K562 (cell line): Measurements from ENCODE around the gene HGF. TPM values are rescaled to one million over a fixed set of nuclear protein-coding genes. Genes with fewer than 3 reads are reported as not detected.

Source experiments
- ATAC-seq: fragments of 200-7000 bp; cut with Tn5 transposase; 3 replicates; pipeline ENCODE4 v1.9.1; 2020; ENCODE audit warnings: moderate library complexity
- BruUV-seq: library from RNA; stranded (reverse); fragments of 400-500 nt; replicated peaks from 2 replicates; lab custom pipeline; 2021; lab: Mats Ljungman, UMichigan
- CTCF ChIA-PET: fragments of 300-600 bp; formaldehyde crosslinking; extraction: SDS; loops from one replicate; lab custom pipeline; 2021; ENCODE audit warnings: low intra/inter-chr PET ratio; lab: Yijun Ruan, JAX
- POLR2A ChIA-PET: fragments of 300-600, 350-650 bp; sonication (Branson Sonifier 250); formaldehyde crosslinking; extraction: SDS; loops from one replicate; lab custom pipeline; 2021; ENCODE audit warnings: antibody characterized with exemption, inconsistent platforms; lab: Yijun Ruan, JAX
- DNase-seq, 4 experiments: peaks; one replicate each; pipeline versions ENCODE4 v3.0.0 to v3.0.0-alpha.2; 2011 to 2018; ENCODE audit warnings: low spot score in 3 of 4, mixed read lengths in 3 of 4; ENCODE audit errors: extremely low read depth in 1 of 4
- FAIRE-seq: peaks from 2 replicates; lab custom pipeline; 2011; peaks lifted over from hg19 to GRCh38; lab: Jason Lieb, UNC
- H2AFZ ChIP-seq: 2 replicates; pipeline ENCODE4 v1.6.0; 2011; ENCODE audit warnings: low read depth, low read length, control low read depth, inconsistent platforms
- H3K27ac ChIP-seq: fragments of 200-600 bp; 3 replicates; pipeline ENCODE4 v1.8.0; 2011; ENCODE audit warnings: low read depth, mild to moderate bottlenecking, control low read depth, inconsistent platforms, low read length, moderate library complexity, mixed read lengths; ENCODE audit errors: extremely low read depth
- H3K27me3 ChIP-seq, 2 experiments: fragments of 300-600 bp in 1 of 2; 2 replicates in 1 of 2; 3 replicates in 1 of 2; pipeline versions ENCODE4 v1.6.0 to v1.8.0; 2011; ENCODE audit warnings: inconsistent platforms in 2 of 2, low read length in 2 of 2, mild to moderate bottlenecking in 1 of 2, mixed read lengths in 1 of 2, moderate library complexity in 1 of 2; ENCODE audit not compliant: control insufficient read depth in 2 of 2, insufficient read depth in 2 of 2
- H3K36me3 ChIP-seq: fragments of 300-600 bp; 3 replicates; pipeline ENCODE4 v1.8.0; 2011; ENCODE audit warnings: mild to moderate bottlenecking, low read length, inconsistent platforms; ENCODE audit not compliant: control insufficient read depth, insufficient read depth
- H3K4me1 ChIP-seq, 2 experiments: fragments of 200-600 bp in 1 of 2; replicated peaks in 1 of 2; 2 replicates in 1 of 2; 3 replicates in 1 of 2; pipeline versions ENCODE4 v1.5.1 to v1.8.0; 2011; ENCODE audit warnings: inconsistent platforms in 2 of 2, low read length in 2 of 2, mild to moderate bottlenecking in 1 of 2, mixed read lengths in 1 of 2, moderate library complexity in 1 of 2; ENCODE audit not compliant: control insufficient read depth in 2 of 2, insufficient read depth in 2 of 2
- H3K4me2 ChIP-seq: 2 replicates; pipeline ENCODE4 v1.6.1; 2011; ENCODE audit warnings: low read length, control low read depth, inconsistent platforms, mixed read lengths; ENCODE audit not compliant: insufficient read depth
- H3K4me3 ChIP-seq: fragments of 200-600 bp; sonication (generic), shearing (Covaris generic); 2 replicates; pipeline ENCODE4 v1.5.1; 2016; ENCODE audit warnings: control low read depth, inconsistent platforms
- H3K79me2 ChIP-seq: fragments of 200-600 bp; 3 replicates; pipeline ENCODE4 v1.8.0; 2011; ENCODE audit warnings: low read length, inconsistent platforms; ENCODE audit not compliant: control insufficient read depth, insufficient read depth
- H3K9ac ChIP-seq, 2 experiments: 2 replicates each; pipeline versions ENCODE4 v1.6.0 to v1.6.1; 2011; ENCODE audit warnings: low read depth in 2 of 2, low read length in 2 of 2, control low read depth in 1 of 2, inconsistent platforms in 1 of 2, mild to moderate bottlenecking in 1 of 2, mixed read lengths in 1 of 2; ENCODE audit not compliant: insufficient read depth in 1 of 2
- H3K9me1 ChIP-seq: one replicate; pipeline ENCODE4 v1.6.0; 2011; ENCODE audit warnings: inconsistent platforms, mild to moderate bottlenecking, low read length, moderate library complexity; ENCODE audit not compliant: control insufficient read depth, insufficient read depth
- H3K9me3 ChIP-seq: replicated peaks from 2 replicates; pipeline ENCODE4 v1.5.1; 2011; ENCODE audit warnings: low read depth, low read length, inconsistent platforms; ENCODE audit not compliant: control insufficient read depth, insufficient read depth
- H4K20me1 ChIP-seq: replicated peaks from 2 replicates; pipeline ENCODE4 v1.6.1; 2011; ENCODE audit warnings: low read length, inconsistent platforms, mixed read lengths; ENCODE audit not compliant: control insufficient read depth, insufficient read depth
- ARID1B ChIP-seq: fragments of 450-650 bp; IDR thresholded peaks from 2 replicates; pipeline ENCODE4 v1.6.1; 2016; ENCODE audit warnings: antibody characterized with exemption, mild to moderate bottlenecking, inconsistent platforms
- BRCA1 ChIP-seq, 2 experiments: fragments of 450-650 bp in 1 of 2; sonication (generic) in 1 of 2; formaldehyde crosslinking in 1 of 2; IDR thresholded peaks; 2 replicates each; pipeline versions ENCODE4 v1.5.0 to v1.6.1; 2017 to 2020; ENCODE audit warnings: mild to moderate bottlenecking in 1 of 2, missing genetic modification reagents in 1 of 2
- HNRNPLL ChIP-seq: fragments of 200-400 bp; formaldehyde crosslinking; IDR thresholded peaks from 2 replicates; pipeline ENCODE4 v1.6.1; 2017; ENCODE audit warnings: low read length, low read depth, mild to moderate bottlenecking; ENCODE audit not compliant: poor library complexity, severe bottlenecking
- HSF4 ChIP-seq: fragments of 250-450 bp; sonication (Bioruptor Pico); IDR thresholded peaks from 2 replicates; pipeline ENCODE4 v2.1.2; 2022; ENCODE audit warnings: mild to moderate bottlenecking, moderate library complexity, borderline replicate concordance
- MTA3 ChIP-seq: fragments of 450-650 bp; formaldehyde crosslinking; IDR thresholded peaks from 2 replicates; pipeline ENCODE4 v1.6.1; 2017; ENCODE audit warnings: mild to moderate bottlenecking, borderline replicate concordance
- NFIC ChIP-seq: fragments of 450-650 bp; IDR thresholded peaks from 2 replicates; pipeline ENCODE4 v1.6.1; 2017; ENCODE audit warnings: mild to moderate bottlenecking, inconsistent platforms
- NFXL1 ChIP-seq: fragments of 450-650 bp; formaldehyde crosslinking; IDR thresholded peaks from 2 replicates; pipeline ENCODE4 v1.4.0; 2021; ENCODE audit warnings: mild to moderate bottlenecking
- POLR2H ChIP-seq: IDR thresholded peaks from 2 replicates; pipeline ENCODE4 v1.6.1; 2016; ENCODE audit warnings: missing genetic modification characterization, low read depth, mild to moderate bottlenecking, control low read depth, missing compliant biosample characterization, moderate library complexity
- PTTG1 ChIP-seq: fragments of 450-650 bp; IDR thresholded peaks from 2 replicates; pipeline ENCODE4 v1.6.1; 2016; ENCODE audit warnings: low read depth, mild to moderate bottlenecking, missing genetic modification characterization, missing compliant biosample characterization
- RAD21 ChIP-seq, 2 experiments: fragments of 250-450 bp in 1 of 2; fragments of 450-650 bp in 1 of 2; sonication (Bioruptor Pico) in 1 of 2; formaldehyde crosslinking in 1 of 2; IDR thresholded peaks in 1 of 2; conservative IDR thresholded peaks in 1 of 2; 2 replicates each; pipeline versions ENCODE4 v1.4.0 to v1.8.0; 2020 to 2022; ENCODE audit warnings: mild to moderate bottlenecking in 2 of 2, moderate library complexity in 1 of 2
- RBBP5 ChIP-seq: fragments of 200-600 bp; sonication (generic); IDR thresholded peaks from 2 replicates; pipeline ENCODE4 v1.6.1; 2012; ENCODE audit warnings: borderline replicate concordance, mild to moderate bottlenecking, low read length, control low read depth, inconsistent platforms; ENCODE audit not compliant: insufficient read depth, poor library complexity, severe bottlenecking
- ZC3H8 ChIP-seq: fragments of 450-650 bp; IDR thresholded peaks from 2 replicates; pipeline ENCODE4 v1.6.1; 2017
- ZNF274 ChIP-seq: IDR thresholded peaks from 2 replicates; pipeline ENCODE4 v1.6.1; 2011; ENCODE audit warnings: low read depth, mild to moderate bottlenecking, low read length, moderate library complexity, borderline replicate concordance
- ZNF79 ChIP-seq: fragments of 250-450 bp; sonication (Bioruptor Pico); IDR thresholded peaks from 2 replicates; pipeline ENCODE4 v1.4.0; 2020; ENCODE audit warnings: low read depth, mild to moderate bottlenecking, moderate library complexity
- WGBS: fragments of 100-300 bp; shearing (Covaris generic); methylation state at CpG from one replicate; pipeline ENCODE4 v1.1.6; 2016; ENCODE audit warnings: low coverage, mixed read lengths; ENCODE audit not compliant: insufficient coverage; ENCODE audit errors: missing lambda C conversion rate; 5-methylcytosine and 5-hydroxymethylcytosine counted together
- in situ Hi-C: fragments of 300-500 bp; cut with MboI; formaldehyde crosslinking; loops from 4 replicates; pipeline ENCODE4 v1.15.0; 2018; ENCODE audit warnings: inconsistent platforms, mixed read lengths
- intact Hi-C: fragments of 100-400 bp; cut with micrococcal nuclease; formaldehyde crosslinking; loops from 2 replicates; pipeline ENCODE4 v1.14.2; 2022
- polyA plus RNA-seq, 8 experiments: library from polyadenylated mRNA; depleted of rRNA in 4 of 8; stranded (reverse) in 5 of 8; unstranded in 3 of 8; fragments of >200 nt; fragmentation: Nextera tagmentation in 2 of 8; fragmentation: Illumina TruSeq in 1 of 8; extraction: Ambion mirVana in 2 of 8; extraction: Trizol in 1 of 8; gene quantifications; 2 replicates each; pipeline versions ENCODE4 v1.2.1 to v1.2.3, GENCODE V29; 2011 to 2014; ENCODE audit warnings: inconsistent platforms in 1 of 8, missing spikeins in 1 of 8
- total RNA-seq, 7 experiments: library from RNA; depleted of rRNA in 6 of 7; stranded (reverse); fragments of >200 nt in 6 of 7; fragmentation: Illumina TruSeq in 2 of 7; extraction: Trizol in 2 of 7; gene quantifications; 2 replicates each; pipeline versions ENCODE4 v1.2.1 to v1.2.3, GENCODE V29; 2011 to 2021; ENCODE audit warnings: low replicate concordance in 1 of 7
- TF ChIP-seq, protein P1 (sequence below): sonication (generic); formaldehyde crosslinking; IDR thresholded peaks from 2 replicates; pipeline ENCODE4 v1.9.0; 2022; ENCODE audit warnings: mild to moderate bottlenecking, missing genetic modification reagents
- TF ChIP-seq, protein P2 (sequence below): fragments of 450-650 bp; IDR thresholded peaks from 2 replicates; pipeline ENCODE4 v1.6.1; 2016; ENCODE audit warnings: missing biosample characterization, missing genetic modification characterization
- TF ChIP-seq, protein P3 (sequence below): fragments of 450-650 bp; formaldehyde crosslinking; IDR thresholded peaks from 2 replicates; pipeline ENCODE4 v1.4.0; 2020; ENCODE audit warnings: mild to moderate bottlenecking, mixed read lengths

HGF gene
- total and polyA plus RNA-seq, 9 of the 15 experiments (the other 6 are each of a cell fraction or from before 2014, with no cell fraction given): 0.02 TPM; not detected in 8

DNA sequence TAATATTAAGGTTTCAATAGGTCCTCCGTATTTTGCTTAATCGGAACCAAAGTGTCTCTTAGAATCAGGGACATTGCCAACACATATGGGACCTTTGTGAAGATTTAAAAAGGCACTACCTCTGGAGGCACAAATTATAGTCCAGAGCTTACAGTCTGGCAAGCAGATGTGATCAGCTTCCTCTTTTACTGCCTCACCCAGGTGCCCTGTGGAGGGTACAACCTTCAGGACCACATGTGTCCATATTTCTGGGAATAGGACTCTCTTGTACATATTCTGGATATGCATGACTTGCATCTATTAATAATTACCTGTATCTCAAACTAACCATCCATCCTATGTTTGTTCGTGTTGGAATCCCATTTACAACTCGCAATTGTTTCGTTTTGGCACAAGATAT lies 60.0 kb downstream of the HGF start:
- DNase-seq (no peak), ATAC-seq (no peak), FAIRE-seq (no peak)
- TF ChIP-seq, protein P1, sequence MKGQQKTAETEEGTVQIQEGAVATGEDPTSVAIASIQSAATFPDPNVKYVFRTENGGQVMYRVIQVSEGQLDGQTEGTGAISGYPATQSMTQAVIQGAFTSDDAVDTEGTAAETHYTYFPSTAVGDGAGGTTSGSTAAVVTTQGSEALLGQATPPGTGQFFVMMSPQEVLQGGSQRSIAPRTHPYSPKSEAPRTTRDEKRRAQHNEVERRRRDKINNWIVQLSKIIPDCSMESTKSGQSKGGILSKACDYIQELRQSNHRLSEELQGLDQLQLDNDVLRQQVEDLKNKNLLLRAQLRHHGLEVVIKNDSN (CRISPR knock-in tag): no peak
- TF ChIP-seq BRCA1 (IDR thresholded peaks at IDR 0.05) (no peak), BRCA1 (CRISPR knock-in tag; IDR thresholded peaks at IDR 0.05) (no peak), HNRNPLL (no peak), ZC3H8 (no peak), POLR2H (tag) (no peak), RAD21 (CRISPR knock-in tag; conservative IDR thresholded peaks at IDR 0.05 in 1 of 2, IDR thresholded peaks at IDR 0.05 in 1 of 2) (no peak), PTTG1 (tag) (no peak), ZNF79 (no peak), NFXL1 (CRISPR knock-in tag) (no peak), ARID1B (no peak), MTA3 (no peak), RBBP5 (no peak), NFIC (no peak), HSF4 (no peak), ZNF274 (no peak)
- TF ChIP-seq, protein P2, sequence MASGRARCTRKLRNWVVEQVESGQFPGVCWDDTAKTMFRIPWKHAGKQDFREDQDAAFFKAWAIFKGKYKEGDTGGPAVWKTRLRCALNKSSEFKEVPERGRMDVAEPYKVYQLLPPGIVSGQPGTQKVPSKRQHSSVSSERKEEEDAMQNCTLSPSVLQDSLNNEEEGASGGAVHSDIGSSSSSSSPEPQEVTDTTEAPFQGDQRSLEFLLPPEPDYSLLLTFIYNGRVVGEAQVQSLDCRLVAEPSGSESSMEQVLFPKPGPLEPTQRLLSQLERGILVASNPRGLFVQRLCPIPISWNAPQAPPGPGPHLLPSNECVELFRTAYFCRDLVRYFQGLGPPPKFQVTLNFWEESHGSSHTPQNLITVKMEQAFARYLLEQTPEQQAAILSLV (tag): no peak
- TF ChIP-seq, protein P3, sequence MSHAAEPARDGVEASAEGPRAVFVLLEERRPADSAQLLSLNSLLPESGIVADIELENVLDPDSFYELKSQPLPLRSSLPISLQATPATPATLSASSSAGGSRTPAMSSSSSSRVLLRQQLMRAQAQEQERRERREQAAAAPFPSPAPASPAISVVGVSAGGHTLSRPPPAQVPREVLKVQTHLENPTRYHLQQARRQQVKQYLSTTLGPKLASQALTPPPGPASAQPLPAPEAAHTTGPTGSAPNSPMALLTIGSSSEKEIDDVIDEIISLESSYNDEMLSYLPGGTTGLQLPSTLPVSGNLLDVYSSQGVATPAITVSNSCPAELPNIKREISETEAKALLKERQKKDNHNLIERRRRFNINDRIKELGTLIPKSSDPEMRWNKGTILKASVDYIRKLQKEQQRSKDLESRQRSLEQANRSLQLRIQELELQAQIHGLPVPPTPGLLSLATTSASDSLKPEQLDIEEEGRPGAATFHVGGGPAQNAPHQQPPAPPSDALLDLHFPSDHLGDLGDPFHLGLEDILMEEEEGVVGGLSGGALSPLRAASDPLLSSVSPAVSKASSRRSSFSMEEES (CRISPR knock-in tag): no peak
- Histone ChIP-seq H3K4me1 (no peaks in the 10 kb centered on the region), H3K4me2 (no peak overlapping the region), H3K9me1 (no peaks in the 10 kb centered on the region), H3K9ac (no peak overlapping the region), H3K4me3 (no peak overlapping the region), H3K27ac (no peak overlapping the region), H4K20me1 (no peaks in the 10 kb centered on the region), H2AFZ (no peak overlapping the region), H3K79me2 (no peaks in the 10 kb centered on the region), H3K36me3 (no peaks in the 10 kb centered on the region), H3K27me3 (no peaks in the 10 kb centered on the region), H3K9me3 (no peaks in the 10 kb centered on the region)
- 2% methylated on average over 5 of the region's 5 CpGs for WGBS
- in situ Hi-C loops: no loop called here
- ChIA-PET POLR2A (no interaction called here), CTCF (no interaction called here)
- intact Hi-C loops: no loop called here
- no TSS peak for BruUV-seq
